ENCODE data around the gene FASTK. TPM values are rescaled to one million over a fixed set of nuclear protein-coding genes. Genes with fewer than 3 reads are reported as not detected.

FASTK gene
- polyA plus RNA-seq, 1 donor (not counting 4 experiments of a cell fraction or from before 2014, with no cell fraction given) = 27.2 TPM

- Histone ChIP-seq H3K27ac (ENCODE audit: control insufficient read depth, insufficient read depth, low read length) (no peak overlapping the region), H3K79me2 (ENCODE audit: control insufficient read depth, insufficient read depth, low read length) (peaks cover 47% of the 10 kb centered on the region), H2AFZ (ENCODE audit: control insufficient read depth, low read length) (no peak overlapping the region), H4K20me1 (ENCODE audit: control insufficient read depth, extremely low read depth, insufficient read depth, low read length) (no peaks in the 10 kb centered on the region), H3K9ac (ENCODE audit: control insufficient read depth, extremely low read depth, insufficient read depth, low read length) (no peak overlapping the region), H3K4me1 (ENCODE audit: control insufficient read depth, extremely low read depth, insufficient read depth, low read length) (peaks cover 40% of the 10 kb centered on the region), H3K27me3 (ENCODE audit: control insufficient read depth, extremely low read depth, insufficient read depth, low read length) (no peaks in the 10 kb centered on the region), H3K9me3 (ENCODE audit: control insufficient read depth, low read depth, low read length) (no peaks in the 10 kb centered on the region), H3K4me3 (ENCODE audit: control insufficient read depth in 2 of 3, extremely low read depth in 1 of 3, insufficient read depth in 2 of 3, low read depth in 1 of 3, low read length in 3 of 3) (no peak overlapping the region), H3K9me1 (ENCODE audit: control insufficient read depth, extremely low read depth, insufficient read depth, low read length) (no peaks in the 10 kb centered on the region), H3K4me2 (ENCODE audit: control insufficient read depth, extremely low read depth, insufficient read depth, low read depth, low read length) (no peak overlapping the region), H3K36me3 (ENCODE audit: control insufficient read depth in 2 of 2, extremely low read depth in 1 of 2, insufficient read depth in 2 of 2, low read length in 2 of 2) (peaks cover 0 to 2% of the 10 kb centered on the region in 2 experiments)
- TF ChIP-seq EZH2 (IDR thresholded peaks at IDR 0.05; ENCODE audit: low read length) (no peak), CTCF (optimal IDR thresholded peaks at IDR 0.05 in 1 of 3, IDR thresholded peaks at IDR 0.05 in 1 of 3, conservative IDR thresholded peaks at IDR 0.05 in 1 of 3; ENCODE audit: extremely low read depth in 1 of 3, insufficient read depth in 2 of 3, low read length in 3 of 3) (no peak)
- FAIRE-seq (no peak), DNase-seq (ENCODE audit: low read depth, low spot score) (no peak)
- dilution Hi-C loops (cut with MboI; ENCODE audit: extremely low pct_ligation_motif_present, low sequenced_read_pairs) = no loop called here
Measured at GRCh38 chr7:151085329-151085690, 4.7 kb upstream of the FASTK start.

- FAIRE-seq = no peak
- Histone ChIP-seq H3K27ac (ENCODE audit: control insufficient read depth, insufficient read depth, low read length) (no peak overlapping the region), H3K4me3 (ENCODE audit: control insufficient read depth in 2 of 3, extremely low read depth in 1 of 3, insufficient read depth in 2 of 3, low read depth in 1 of 3, low read length in 3 of 3) (peak overlapping the region; percentile 68 to 82 (median 79)), H3K27me3 (ENCODE audit: control insufficient read depth, extremely low read depth, insufficient read depth, low read length) (no peaks in the 10 kb centered on the region), H3K9me3 (ENCODE audit: control insufficient read depth, low read depth, low read length) (no peaks in the 10 kb centered on the region), H2AFZ (ENCODE audit: control insufficient read depth, low read length) (peak overlapping the region; percentile 73), H3K4me2 (ENCODE audit: control insufficient read depth, extremely low read depth, insufficient read depth, low read depth, low read length) (peak overlapping the region; percentile 70), H3K79me2 (ENCODE audit: control insufficient read depth, insufficient read depth, low read length) (peaks cover 47% of the 10 kb centered on the region), H3K9me1 (ENCODE audit: control insufficient read depth, extremely low read depth, insufficient read depth, low read length) (no peaks in the 10 kb centered on the region), H3K9ac (ENCODE audit: control insufficient read depth, extremely low read depth, insufficient read depth, low read length) (peak overlapping the region; percentile 18), H4K20me1 (ENCODE audit: control insufficient read depth, extremely low read depth, insufficient read depth, low read length) (no peaks in the 10 kb centered on the region), H3K4me1 (ENCODE audit: control insufficient read depth, extremely low read depth, insufficient read depth, low read length) (peaks cover 37% of the 10 kb centered on the region), H3K36me3 (ENCODE audit: control insufficient read depth in 2 of 2, extremely low read depth in 1 of 2, insufficient read depth in 2 of 2, low read length in 2 of 2) (peaks cover 2% of the 10 kb centered on the region in 2 experiments)
- dilution Hi-C loops (cut with MboI; ENCODE audit: extremely low pct_ligation_motif_present, low sequenced_read_pairs) = no loop called here
- DNase-seq (ENCODE audit: low read depth, low spot score) = no peak
- no peak for TF ChIP-seq EZH2 (IDR thresholded peaks at IDR 0.05; ENCODE audit: low read length)
- no peak for TF ChIP-seq CTCF (optimal IDR thresholded peaks at IDR 0.05 in 1 of 3, IDR thresholded peaks at IDR 0.05 in 1 of 3, conservative IDR thresholded peaks at IDR 0.05 in 1 of 3; ENCODE audit: extremely low read depth in 1 of 3, insufficient read depth in 2 of 3, low read length in 3 of 3)
Measured at GRCh38 chr7:151083824-151084160, 3.2 kb upstream of the FASTK start.

Measured in keratinocyte (primary cell).